Neural cell (in vitro differentiated cells): ENCODE data around the gene LAMTOR3. TPM values are rescaled to one million over a fixed set of nuclear protein-coding genes. Genes with fewer than 3 reads are reported as not detected.

Experiments
- H2AFZ ChIP-seq: fragments of 200-600, 300-800 bp; sonication (generic), shearing (Covaris generic); 2 replicates; pipeline ENCODE4 v1.6.0; 2014; ENCODE audit warnings: low read depth, mild to moderate bottlenecking, antibody characterized with exemption, low read length, moderate library complexity
- H3F3A ChIP-seq: fragments of 200-600 bp; shearing (Covaris generic); 2 replicates; pipeline ENCODE4 v1.6.1; 2016; ENCODE audit warnings: mild to moderate bottlenecking, moderate library complexity, mixed read lengths, antibody characterized with exemption, low read length; ENCODE audit not compliant: insufficient read depth, poor library complexity, severe bottlenecking
- H3K27ac ChIP-seq: fragments of 200-600, 300-800 bp; sonication (generic), shearing (Covaris generic); 2 replicates; pipeline ENCODE4 v1.5.1; 2014; ENCODE audit warnings: mild to moderate bottlenecking, low read length, moderate library complexity
- H3K27me3 ChIP-seq: fragments of 300-800, 200-600 bp; sonication (generic), shearing (Covaris generic); 2 replicates; pipeline ENCODE4 v1.6.0; 2014; ENCODE audit warnings: mild to moderate bottlenecking, low read depth, low read length, moderate library complexity; ENCODE audit not compliant: insufficient read depth
- H3K36me3 ChIP-seq: fragments of 300-800, 200-600 bp; sonication (generic), shearing (Covaris generic); 2 replicates; pipeline ENCODE4 v1.5.1; 2014; ENCODE audit warnings: mild to moderate bottlenecking, antibody characterized with exemption, low read length, moderate library complexity; ENCODE audit not compliant: insufficient read depth
- H3K4me2 ChIP-seq: fragments of 300-800, 200-600 bp; sonication (generic), shearing (Covaris generic); 2 replicates; pipeline ENCODE4 v1.6.0; 2014; ENCODE audit warnings: mild to moderate bottlenecking, low read length
- H3K4me3 ChIP-seq: fragments of 300-800, 200-600 bp; sonication (generic), shearing (Covaris generic); 2 replicates; pipeline ENCODE4 v1.5.1; 2014; ENCODE audit warnings: mild to moderate bottlenecking, low read length, moderate library complexity
- H3K79me2 ChIP-seq: fragments of 200-600 bp; shearing (Covaris generic); replicated peaks from 2 replicates; pipeline ENCODE4 v1.6.0; 2014; ENCODE audit warnings: mild to moderate bottlenecking, low read length, moderate library complexity; ENCODE audit not compliant: insufficient read depth
- H3K9ac ChIP-seq: fragments of 300-800, 200-600 bp; sonication (generic), shearing (Covaris generic); 2 replicates; pipeline ENCODE4 v1.6.1; 2016; ENCODE audit warnings: mild to moderate bottlenecking, low read length, mixed read lengths
- H3K9me2 ChIP-seq: fragments of 200-600 bp; shearing (Covaris generic); 2 replicates; pipeline ENCODE4 v1.6.1; 2016; ENCODE audit warnings: mild to moderate bottlenecking, low read length, mixed read lengths; ENCODE audit not compliant: insufficient read depth
- H3K9me3 ChIP-seq: fragments of 200-600, 300-800 bp; sonication (generic), shearing (Covaris generic); 2 replicates; pipeline ENCODE4 v1.6.1; 2016; ENCODE audit warnings: mild to moderate bottlenecking, mixed run types, low read length, moderate library complexity, mixed read lengths
- H4K20me1 ChIP-seq: fragments of 200-600 bp; shearing (Covaris generic); 2 replicates; pipeline ENCODE4 v1.6.1; 2016; ENCODE audit warnings: mild to moderate bottlenecking, mixed run types; ENCODE audit not compliant: insufficient read depth
- CTCF ChIP-seq: fragments of 450-650 bp; IDR thresholded peaks from 2 replicates; pipeline ENCODE4 v1.5.1; 2014; ENCODE audit warnings: antibody characterized with exemption, mild to moderate bottlenecking, moderate library complexity; ENCODE audit not compliant: poor library complexity, severe bottlenecking
- EP300 ChIP-seq: fragments of 450-650 bp; conservative IDR thresholded peaks from 2 replicates; pipeline ENCODE4 v1.6.1; 2014; ENCODE audit warnings: antibody characterized with exemption, mild to moderate bottlenecking, moderate library complexity; ENCODE audit not compliant: poor library complexity, severe bottlenecking
- EZH2 ChIP-seq: fragments of 200-600, 300-800 bp; shearing (Covaris generic), sonication (generic); IDR thresholded peaks from 2 replicates; pipeline ENCODE4 v1.6.1; 2014; ENCODE audit warnings: antibody characterized with exemption, low read length, borderline replicate concordance, mild to moderate bottlenecking; ENCODE audit not compliant: insufficient read depth, poor library complexity, severe bottlenecking
- MXI1 ChIP-seq: fragments of 450-650 bp; conservative IDR thresholded peaks from 2 replicates; pipeline ENCODE4 v1.6.1; 2014; ENCODE audit warnings: antibody characterized with exemption, mild to moderate bottlenecking; ENCODE audit not compliant: poor library complexity, severe bottlenecking
- POLR2AphosphoS5 ChIP-seq: IDR thresholded peaks from 2 replicates; pipeline ENCODE4 v1.6.1; 2012
- RAD21 ChIP-seq: fragments of 450-650 bp; conservative IDR thresholded peaks from 2 replicates; pipeline ENCODE4 v1.6.1; 2014; ENCODE audit warnings: antibody characterized with exemption, mild to moderate bottlenecking, moderate library complexity
- REST ChIP-seq: IDR thresholded peaks from 2 replicates; pipeline ENCODE4 v1.6.1; 2012; ENCODE audit warnings: borderline replicate concordance
- SMC3 ChIP-seq: fragments of 450-650 bp; conservative IDR thresholded peaks from 2 replicates; pipeline ENCODE4 v1.6.1; 2014; ENCODE audit warnings: antibody characterized with exemption, mild to moderate bottlenecking, moderate library complexity; ENCODE audit not compliant: poor library complexity
- TAF1 ChIP-seq: IDR thresholded peaks from 2 replicates; pipeline ENCODE4 v1.6.1; 2012; ENCODE audit warnings: low read depth
- polyA plus RNA-seq: library from polyadenylated mRNA; depleted of rRNA; stranded (reverse); fragments of >200 nt; gene quantifications from 2 replicates; pipeline ENCODE4 v1.2.3, GENCODE V29; 2014

Gene LAMTOR3
- polyA plus RNA-seq, 1 donor from 2014 or later, result 203 TPM

DNA sequence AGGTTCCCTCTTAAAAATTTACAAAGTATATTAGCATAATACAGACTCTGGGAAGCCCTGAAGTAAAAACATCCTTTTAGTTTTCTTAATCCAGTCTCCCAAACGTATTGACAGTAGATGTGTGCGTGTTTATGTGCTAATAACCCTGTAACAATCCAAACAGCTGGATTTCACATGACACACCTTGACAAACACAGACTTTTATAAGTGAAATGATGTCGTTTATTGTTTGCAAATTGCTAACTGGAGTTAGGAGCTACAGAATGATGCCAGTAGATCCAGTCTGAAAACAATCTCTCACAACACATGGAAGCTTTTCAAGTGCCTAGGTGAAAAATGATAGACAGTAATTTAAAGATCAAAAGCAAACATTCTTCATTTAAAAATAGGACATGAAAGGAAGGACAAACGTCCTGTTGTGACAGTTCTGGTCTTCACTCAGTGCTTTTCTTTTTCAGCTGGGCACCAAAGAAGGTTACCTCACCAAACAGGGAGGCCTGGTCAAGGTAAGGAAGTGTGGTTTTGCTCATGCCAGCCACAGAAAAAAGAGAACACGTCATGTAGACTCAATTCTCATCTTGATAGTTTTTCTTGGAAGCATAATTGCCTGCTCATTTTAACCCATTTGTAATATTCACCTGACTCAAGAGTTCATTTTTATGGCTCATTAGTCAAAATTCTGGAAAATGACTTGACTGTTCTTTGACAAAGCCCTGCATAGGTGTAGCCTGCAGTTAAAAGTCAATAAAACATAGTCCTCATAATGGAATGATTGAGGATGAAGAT, 32.9 kb downstream of the LAMTOR3 start:
- H3K9ac ChIP-seq, result no peak overlapping the region
- H3K4me2 ChIP-seq, result no peak overlapping the region
- H3F3A ChIP-seq, result no peaks in the 10 kb centered on the region
- no peak overlapping the region for H2AFZ ChIP-seq
- H3K9me2 ChIP-seq, result no peaks in the 10 kb centered on the region
- no peak overlapping the region for H3K27ac ChIP-seq
- H3K27me3 ChIP-seq, result no peaks in the 10 kb centered on the region
- no peaks in the 10 kb centered on the region for H3K9me3 ChIP-seq
- H3K79me2 ChIP-seq, result no peaks in the 10 kb centered on the region
- no peaks in the 10 kb centered on the region for H3K36me3 ChIP-seq
- TF ChIP-seq SMC3, result no peak
- no peak for TF ChIP-seq CTCF
- TF ChIP-seq MXI1, result no peak
- no peak for TF ChIP-seq TAF1
- TF ChIP-seq REST, result no peak
- no peak for TF ChIP-seq EZH2
- TF ChIP-seq RAD21, result no peak
- TF ChIP-seq EP300, result no peak
- no peak for TF ChIP-seq POLR2AphosphoS5
- H3K4me3 ChIP-seq, result no peak overlapping the region
- H4K20me1 ChIP-seq, result no peaks in the 10 kb centered on the region

GRCh38 chr4:99860521-99860920, 33.7 kb downstream of the LAMTOR3 start:
- no peaks in the 10 kb centered on the region for H3K9me3 ChIP-seq
- H2AFZ ChIP-seq, result no peak overlapping the region
- H3K9ac ChIP-seq, result no peak overlapping the region
- TF ChIP-seq SMC3, result no peak
- TF ChIP-seq EP300, result no peak
- H3K27me3 ChIP-seq, result no peaks in the 10 kb centered on the region
- no peaks in the 10 kb centered on the region for H3K36me3 ChIP-seq
- H3K4me2 ChIP-seq, result no peak overlapping the region
- H3K79me2 ChIP-seq, result no peaks in the 10 kb centered on the region
- no peaks in the 10 kb centered on the region for H3K9me2 ChIP-seq
- H3K27ac ChIP-seq, result no peak overlapping the region
- no peaks in the 10 kb centered on the region for H3F3A ChIP-seq
- H4K20me1 ChIP-seq, result no peaks in the 10 kb centered on the region
- no peak overlapping the region for H3K4me3 ChIP-seq
